Neural progenitor cell (in vitro differentiated cells): ENCODE data around the gene LSM14A. TPM values are rescaled to one million over a fixed set of nuclear protein-coding genes. Genes with fewer than 3 reads are reported as not detected.

Experiments used
- DNase-seq: peaks from one replicate; pipeline ENCODE4 v3.0.0-alpha.2; 2016; ENCODE audit warnings: low spot score
- H2AFZ ChIP-seq: fragments of 200-600 bp; sonication (generic); replicated peaks from 2 replicates; pipeline ENCODE4 v1.6.1; 2016; ENCODE audit warnings: antibody characterized with exemption
- H3F3A ChIP-seq: fragments of 200-600 bp; sonication (generic); 2 replicates; pipeline ENCODE4 v1.6.1; 2016; ENCODE audit warnings: antibody characterized with exemption, low read depth
- H3K27ac ChIP-seq: fragments of 200-600 bp; sonication (generic); 2 replicates; pipeline ENCODE4 v1.5.1; 2016; ENCODE audit warnings: mild to moderate bottlenecking
- H3K27me3 ChIP-seq: fragments of 200-600 bp; sonication (generic); 2 replicates; pipeline ENCODE4 v1.6.1; 2016; ENCODE audit warnings: mild to moderate bottlenecking, moderate library complexity
- H3K36me3 ChIP-seq: fragments of 200-600 bp; sonication (generic); 2 replicates; pipeline ENCODE4 v1.5.1; 2016
- H3K4me1 ChIP-seq: fragments of 200-600 bp; sonication (generic); 2 replicates; pipeline ENCODE4 v1.6.1; 2016; ENCODE audit warnings: mixed run types
- H3K4me2 ChIP-seq: fragments of 200-600 bp; sonication (generic); 2 replicates; pipeline ENCODE4 v1.6.1; 2016
- H3K4me3 ChIP-seq: fragments of 200-600 bp; sonication (generic); 2 replicates; pipeline ENCODE4 v1.5.1; 2016
- H3K79me2 ChIP-seq: fragments of 200-600 bp; sonication (generic); 2 replicates; pipeline ENCODE4 v1.6.1; 2016; ENCODE audit warnings: low read depth
- H3K9ac ChIP-seq: fragments of 200-600 bp; sonication (generic); 2 replicates; pipeline ENCODE4 v1.6.1; 2016
- H3K9me3 ChIP-seq: fragments of 200-600 bp; sonication (generic); 2 replicates; pipeline ENCODE4 v1.5.1; 2016; ENCODE audit warnings: low read depth
- H4K20me1 ChIP-seq: fragments of 200-600 bp; sonication (generic); 2 replicates; pipeline ENCODE4 v1.6.1; 2016; ENCODE audit warnings: low read depth
- H3K27ac Mint-ChIP-seq: 3 replicates; pipeline ENCODE4 v1.8.0; 2021; ENCODE audit warnings: mixed read lengths
- H3K27me3 Mint-ChIP-seq: 2 replicates; pipeline ENCODE4 v1.8.0; 2022; ENCODE audit warnings: low read depth, mild to moderate bottlenecking, inconsistent platforms, moderate library complexity, mixed read lengths; ENCODE audit not compliant: insufficient read depth
- H3K36me3 Mint-ChIP-seq: 3 replicates; pipeline ENCODE4 v1.8.0; 2021; ENCODE audit warnings: mixed read lengths
- H3K4me1 Mint-ChIP-seq: 3 replicates; pipeline ENCODE4 v1.8.0; 2021; ENCODE audit warnings: mixed read lengths
- H3K4me3 Mint-ChIP-seq: 3 replicates; pipeline ENCODE4 v1.8.0; 2021; ENCODE audit warnings: mild to moderate bottlenecking, moderate library complexity, mixed read lengths
- H3K9me3 Mint-ChIP-seq: 3 replicates; pipeline ENCODE4 v1.8.0; 2020; ENCODE audit warnings: mixed read lengths
- EZH2 ChIP-seq: fragments of 200-600 bp; sonication (generic); IDR thresholded peaks from 2 replicates; pipeline ENCODE4 v1.6.1; 2017; ENCODE audit warnings: antibody characterized with exemption, mild to moderate bottlenecking, moderate library complexity
- EZH2phosphoT487 ChIP-seq: fragments of 200-600 bp; sonication (generic); IDR thresholded peaks from 2 replicates; pipeline ENCODE4 v1.6.1; 2017; ENCODE audit warnings: antibody characterized with exemption
- total RNA-seq: library from RNA; depleted of rRNA; stranded (reverse); fragments of >200 nt; gene quantifications from 2 replicates; pipeline ENCODE4 v1.2.3, GENCODE V29; 2015; ENCODE audit warnings: low replicate concordance
- TF ChIP-seq, protein P1 (sequence below): fragments of 200-600 bp; sonication (generic); IDR thresholded peaks from 2 replicates; pipeline ENCODE4 v1.5.1; 2017; ENCODE audit warnings: antibody characterized with exemption, mild to moderate bottlenecking

LSM14A gene
- total RNA-seq: 152 and 157 TPM in 2 replicates

DNA sequence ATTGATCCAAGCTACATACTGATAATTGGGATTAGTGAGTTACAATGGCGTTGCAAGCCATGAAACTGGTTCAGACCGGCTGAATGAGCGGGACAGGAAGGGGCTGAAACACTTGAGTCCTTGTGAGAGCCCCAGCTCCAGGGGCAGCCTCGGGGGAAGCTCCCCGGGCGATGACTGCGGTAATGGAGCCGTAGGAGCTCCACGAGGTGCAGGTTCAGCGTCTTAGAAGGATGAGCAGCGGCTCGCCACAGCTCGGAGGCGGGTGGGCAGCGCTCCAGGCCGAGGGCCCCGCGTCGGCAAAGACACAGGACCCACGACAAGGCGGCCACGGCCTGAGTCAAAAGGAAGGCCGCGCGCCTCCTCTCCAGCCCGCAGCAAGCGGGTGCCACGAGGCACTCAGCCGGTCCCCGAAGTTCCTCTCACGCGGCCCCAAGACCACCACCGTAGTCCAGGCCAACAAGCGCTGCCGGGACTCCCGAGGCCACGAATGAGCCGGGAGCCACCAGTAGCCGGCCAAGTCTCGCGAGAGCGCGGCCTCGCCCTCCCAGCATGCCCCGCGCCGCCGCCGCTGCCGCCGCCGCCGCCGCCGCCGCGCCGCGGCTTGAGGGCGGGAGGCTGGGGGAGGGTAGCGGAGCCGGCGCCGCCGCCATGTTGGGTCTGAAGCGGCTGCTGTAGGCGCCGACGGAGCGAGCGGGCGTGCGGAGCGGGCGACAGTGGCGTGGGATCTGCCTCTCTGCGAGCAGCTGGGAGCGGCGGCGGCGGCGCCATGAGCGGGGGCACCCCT, at the start of gene LSM14A:
Gene LSM14A (plus strand): TSS at position 628 of the 784 bp plus-strand sequence. CDS start 139 bp downstream, at position 767.
- peak within 1 kb of the TSS; percentile 90 for H2AFZ ChIP-seq
- no peaks in the 10 kb centered on the region for H3K27me3 ChIP-seq
- peak within 1 kb of the TSS; percentile 98 for H3K9ac ChIP-seq
- peaks cover 40% of the 10 kb centered on the region for H3K4me1 ChIP-seq
- no peaks in the 10 kb centered on the region for H3K9me3 Mint-ChIP-seq
- peaks cover 53% of the 10 kb centered on the region for H3K4me1 Mint-ChIP-seq
- H3K27me3 Mint-ChIP-seq: peaks cover 10% of the 10 kb centered on the region
- peaks cover 31% of the 10 kb centered on the region for H3F3A ChIP-seq
- H3K27ac Mint-ChIP-seq: peak within 1 kb of the TSS; percentile 99
- no peak for TF ChIP-seq EZH2phosphoT487
- H3K4me3 ChIP-seq: peak within 1 kb of the TSS; percentile 91
- H3K36me3 ChIP-seq: peaks cover 9% of the 10 kb centered on the region
- H3K4me3 Mint-ChIP-seq: peak within 1 kb of the TSS; percentile 96
- H4K20me1 ChIP-seq: peaks cover 38% of the 10 kb centered on the region
- H3K4me2 ChIP-seq: peak within 1 kb of the TSS; percentile 88
- H3K79me2 ChIP-seq: peaks cover 56% of the 10 kb centered on the region
- DNase-seq: peak; percentile 97
- no peaks in the 10 kb centered on the region for H3K9me3 ChIP-seq
- H3K36me3 Mint-ChIP-seq: peaks cover 8% of the 10 kb centered on the region
- peak within 1 kb of the TSS; percentile 99 for H3K27ac ChIP-seq

DNA sequence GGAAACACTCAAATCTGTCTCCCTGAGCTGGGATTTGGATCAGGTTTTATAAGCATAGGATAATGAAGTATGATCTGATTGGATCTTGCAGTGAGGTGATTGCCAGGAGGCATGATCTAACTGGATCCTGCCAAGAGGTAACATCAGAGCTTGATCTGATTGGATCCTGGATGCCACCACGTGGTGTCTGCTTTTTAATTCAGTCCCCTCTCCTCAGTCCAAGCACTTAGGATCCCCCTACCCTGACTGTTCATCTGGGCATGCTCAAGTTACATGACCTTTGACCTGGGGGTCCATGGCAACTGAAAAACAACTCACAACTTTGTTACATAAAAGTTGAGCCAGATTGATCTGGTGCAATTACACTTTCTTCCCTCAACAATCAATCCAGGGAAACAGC, 47.5 kb upstream of the LSM14A start:
- Mint-ChIP-seq H3K36me3 (peaks cover 2% of the 10 kb centered on the region), H3K27me3 (peaks cover 4% of the 10 kb centered on the region), H3K4me1 (peaks cover 15% of the 10 kb centered on the region), H3K9me3 (peaks cover 4% of the 10 kb centered on the region), H3K27ac (peak overlapping the region; percentile 72), H3K4me3 (no peak overlapping the region)
- Histone ChIP-seq H3K27me3 (no peaks in the 10 kb centered on the region), H3K4me1 (peaks cover 4% of the 10 kb centered on the region), H3K4me2 (no peak overlapping the region), H3K4me3 (no peak overlapping the region), H3K9ac (no peak overlapping the region), H2AFZ (peak overlapping the region; percentile 51), H3K27ac (no peak overlapping the region), H3K79me2 (no peaks in the 10 kb centered on the region), H3F3A (no peaks in the 10 kb centered on the region), H3K36me3 (no peaks in the 10 kb centered on the region), H4K20me1 (no peaks in the 10 kb centered on the region), H3K9me3 (no peaks in the 10 kb centered on the region)
- DNase-seq: peak; percentile 46
- no peak for TF ChIP-seq EZH2phosphoT487
- TF ChIP-seq, protein P1, sequence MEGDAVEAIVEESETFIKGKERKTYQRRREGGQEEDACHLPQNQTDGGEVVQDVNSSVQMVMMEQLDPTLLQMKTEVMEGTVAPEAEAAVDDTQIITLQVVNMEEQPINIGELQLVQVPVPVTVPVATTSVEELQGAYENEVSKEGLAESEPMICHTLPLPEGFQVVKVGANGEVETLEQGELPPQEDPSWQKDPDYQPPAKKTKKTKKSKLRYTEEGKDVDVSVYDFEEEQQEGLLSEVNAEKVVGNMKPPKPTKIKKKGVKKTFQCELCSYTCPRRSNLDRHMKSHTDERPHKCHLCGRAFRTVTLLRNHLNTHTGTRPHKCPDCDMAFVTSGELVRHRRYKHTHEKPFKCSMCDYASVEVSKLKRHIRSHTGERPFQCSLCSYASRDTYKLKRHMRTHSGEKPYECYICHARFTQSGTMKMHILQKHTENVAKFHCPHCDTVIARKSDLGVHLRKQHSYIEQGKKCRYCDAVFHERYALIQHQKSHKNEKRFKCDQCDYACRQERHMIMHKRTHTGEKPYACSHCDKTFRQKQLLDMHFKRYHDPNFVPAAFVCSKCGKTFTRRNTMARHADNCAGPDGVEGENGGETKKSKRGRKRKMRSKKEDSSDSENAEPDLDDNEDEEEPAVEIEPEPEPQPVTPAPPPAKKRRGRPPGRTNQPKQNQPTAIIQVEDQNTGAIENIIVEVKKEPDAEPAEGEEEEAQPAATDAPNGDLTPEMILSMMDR: no peak

DNA sequence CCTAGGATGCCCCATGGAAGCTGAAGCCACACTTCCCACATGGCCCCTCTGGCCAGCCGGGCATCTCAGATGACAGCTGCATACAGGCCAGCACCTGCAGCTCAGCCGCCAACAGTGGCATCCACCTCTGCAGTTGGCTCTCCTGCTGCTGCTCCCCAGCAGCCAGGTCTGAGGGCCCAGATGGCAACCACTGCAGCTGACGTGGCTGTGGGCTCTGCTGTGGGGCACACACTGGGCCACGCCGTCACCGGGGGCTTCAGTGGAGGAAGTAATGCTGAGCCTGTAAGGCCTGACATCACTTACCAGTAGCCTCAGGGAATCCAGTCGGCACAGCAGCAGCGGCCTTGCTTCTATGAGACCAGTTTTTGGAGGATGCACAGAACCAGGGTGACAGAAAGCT, 45.3 kb upstream of the LSM14A start:
- H3K4me1 ChIP-seq: peaks cover 4% of the 10 kb centered on the region
- H4K20me1 ChIP-seq: no peaks in the 10 kb centered on the region
- H2AFZ ChIP-seq: no peak overlapping the region
- Mint-ChIP-seq H3K4me3 (no peak overlapping the region), H3K27me3 (peaks cover 4% of the 10 kb centered on the region), H3K4me1 (peaks cover 15% of the 10 kb centered on the region), H3K9me3 (peaks cover 3% of the 10 kb centered on the region), H3K36me3 (peaks cover 2% of the 10 kb centered on the region), H3K27ac (peak overlapping the region; percentile 25)
- H3K79me2 ChIP-seq: no peaks in the 10 kb centered on the region
- no peak overlapping the region for H3K27ac ChIP-seq
- no peaks in the 10 kb centered on the region for H3K36me3 ChIP-seq
- H3K9ac ChIP-seq: no peak overlapping the region
- DNase-seq: no peak
- no peaks in the 10 kb centered on the region for H3F3A ChIP-seq
- H3K4me3 ChIP-seq: no peak overlapping the region
- no peak overlapping the region for H3K4me2 ChIP-seq
- no peaks in the 10 kb centered on the region for H3K9me3 ChIP-seq
- TF ChIP-seq, protein P1: no peak
- TF ChIP-seq EZH2phosphoT487 (no peak), EZH2 (no peak)
- no peaks in the 10 kb centered on the region for H3K27me3 ChIP-seq

DNA sequence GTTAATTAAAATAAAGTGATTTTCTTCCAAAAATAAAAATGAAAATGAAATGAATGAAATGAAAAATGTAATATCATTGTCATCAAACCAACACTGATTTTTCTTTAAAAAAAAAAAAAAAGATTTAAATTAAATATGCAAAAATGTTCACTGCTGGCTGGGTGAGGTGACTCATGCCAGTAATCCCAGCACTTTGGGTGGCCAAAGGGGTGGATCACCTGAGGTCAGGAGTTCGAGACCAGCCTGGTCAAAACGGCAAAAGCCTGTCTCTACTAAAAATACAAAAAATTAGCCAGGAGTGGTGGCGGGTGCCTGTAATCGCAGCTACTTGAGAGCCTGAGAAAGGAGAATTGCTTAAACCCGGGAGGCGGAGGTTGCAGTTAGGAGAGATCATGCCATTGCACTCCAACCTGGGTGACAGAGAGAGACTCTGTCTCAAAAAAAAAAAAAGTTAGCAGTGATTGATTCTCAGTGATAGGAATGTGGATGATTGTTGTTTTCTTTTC, 44.6 kb upstream of the LSM14A start:
- no peaks in the 10 kb centered on the region for H3K27me3 ChIP-seq
- Mint-ChIP-seq H3K27me3 (peaks cover 4% of the 10 kb centered on the region), H3K36me3 (peaks cover 2% of the 10 kb centered on the region), H3K4me1 (peaks cover 15% of the 10 kb centered on the region), H3K27ac (no peak overlapping the region), H3K9me3 (peaks cover 2% of the 10 kb centered on the region), H3K4me3 (no peak overlapping the region)
- no peaks in the 10 kb centered on the region for H4K20me1 ChIP-seq
- no peak overlapping the region for H3K4me2 ChIP-seq
- H3K4me1 ChIP-seq: peaks cover 4% of the 10 kb centered on the region
- H3K36me3 ChIP-seq: no peaks in the 10 kb centered on the region
- H3K4me3 ChIP-seq: no peak overlapping the region
- H3K27ac ChIP-seq: no peak overlapping the region
- no peak overlapping the region for H2AFZ ChIP-seq
- no peak overlapping the region for H3K9ac ChIP-seq
- H3K79me2 ChIP-seq: no peaks in the 10 kb centered on the region
- TF ChIP-seq EZH2phosphoT487 (no peak), EZH2 (no peak)
- TF ChIP-seq, protein P1: no peak
- no peaks in the 10 kb centered on the region for H3K9me3 ChIP-seq
- no peaks in the 10 kb centered on the region for H3F3A ChIP-seq
- DNase-seq: no peak
